Epidermal melanocyte (primary cell): ENCODE results near the gene ZNF195.
"Not testable (repeated sequence)": the region's sequence is repeated elsewhere in the genome, so short reads cannot be mapped to it uniquely, and the experiment has no call there.

Experiments
- DNase-seq: peaks from one replicate; pipeline ENCODE4 v3.0.0; 2011; ENCODE audit warnings: low spot score; ENCODE audit not compliant: insufficient read length

The ZNF195 gene

GRCh38 chr11:3402861-3403250, 23.9 kb upstream of the ZNF195 start:
- DNase-seq: not testable (repeated sequence)

GRCh38 chr11:3402181-3402860, 23.4 kb upstream of the ZNF195 start:
- DNase-seq: not testable (repeated sequence)

GRCh38 chr11:3401052-3401451, 22.1 kb upstream of the ZNF195 start:
- DNase-seq: not testable (repeated sequence)

GRCh38 chr11:3398509-3398908, 19.6 kb upstream of the ZNF195 start:
- DNase-seq: not testable (repeated sequence)

GRCh38 chr11:3398106-3398505, 19.2 kb upstream of the ZNF195 start:
- DNase-seq: not testable (repeated sequence)

- not testable (repeated sequence) for DNase-seq
These were observed 18.3 kb upstream of the ZNF195 start for GRCh38 chr11:3397210-3397609.

GRCh38 chr11:3395468-3395867, 16.5 kb upstream of the ZNF195 start:
- DNase-seq: not testable (repeated sequence)

GRCh38 chr11:3394956-3395355, 16.0 kb upstream of the ZNF195 start:
- not testable (repeated sequence) for DNase-seq

GRCh38 chr11:3393450-3393849, 14.5 kb upstream of the ZNF195 start:
- DNase-seq: not testable (repeated sequence)

- DNase-seq: no peak
These were observed 3.8 kb upstream of the ZNF195 start for GRCh38 chr11:3382613-3383285.

GRCh38 chr11:3381794-3382193, 2.8 kb upstream of the ZNF195 start:
- no peak for DNase-seq

GRCh38 chr11:3380706-3381545, 2.0 kb upstream of the ZNF195 start:
- DNase-seq: no peak

GRCh38 chr11:3375552-3375951, 3.4 kb downstream of the ZNF195 start:
- no peak for DNase-seq

GRCh38 chr11:3370311-3370870, 8.6 kb downstream of the ZNF195 start:
- no peak for DNase-seq

GRCh38 chr11:3369366-3369765, 9.6 kb downstream of the ZNF195 start:
- no peak for DNase-seq

- no peak for DNase-seq
These were observed 10.7 kb downstream of the ZNF195 start for GRCh38 chr11:3368199-3368598.

GRCh38 chr11:3367221-3367620, 11.7 kb downstream of the ZNF195 start:
- no peak for DNase-seq

GRCh38 chr11:3359092-3359824, 19.7 kb downstream of the ZNF195 start:
- no peak for DNase-seq

GRCh38 chr11:3357994-3358676, 20.8 kb downstream of the ZNF195 start:
- DNase-seq: no peak

GRCh38 chr11:3357302-3357701, 21.6 kb downstream of the ZNF195 start:
- no peak for DNase-seq
